ENCODE data around the gene RNPS1. TPM values are rescaled to one million over a fixed set of nuclear protein-coding genes. Genes with fewer than 3 reads are reported as not detected.

RNPS1 gene
- total RNA-seq, 1 donor from 2014 or later, result 369 TPM

- no peak overlapping the region for H3K27ac Mint-ChIP-seq
Observed at GRCh38 chr16:2288726-2289125, 20.8 kb upstream of the RNPS1 start.

DNA sequence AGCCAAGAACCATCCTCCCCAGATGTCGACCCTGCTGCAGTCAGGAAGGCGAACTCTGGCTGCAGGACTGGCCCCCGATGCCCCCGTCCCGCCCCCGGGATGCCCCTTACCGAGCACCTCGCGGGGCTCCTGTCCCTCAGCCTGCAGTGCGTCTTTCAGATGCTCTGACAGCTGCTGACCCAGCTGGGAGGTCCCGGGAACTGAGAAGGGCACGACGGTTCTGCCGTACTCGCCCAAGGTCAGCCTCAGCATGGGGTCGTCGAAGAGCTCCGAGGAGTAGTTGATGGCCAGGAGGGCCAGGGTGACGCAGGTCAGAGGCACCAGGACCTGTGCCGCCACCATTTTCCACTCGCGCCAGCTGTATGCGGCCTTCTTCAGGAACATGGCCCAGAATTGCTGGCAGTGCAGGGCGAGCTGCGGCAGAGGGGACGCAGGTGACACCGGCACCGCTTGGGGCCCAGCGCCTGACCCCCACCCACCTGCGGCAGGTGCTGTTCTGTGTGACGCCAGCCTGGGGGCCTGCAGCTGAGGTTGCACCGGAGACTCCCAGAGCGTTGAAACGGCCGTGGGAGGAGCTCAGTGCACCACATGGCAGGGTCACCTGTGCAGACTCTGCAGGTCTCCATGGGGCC is 20.1 kb upstream of the RNPS1 start:
- Mint-ChIP-seq H3K27me3 (ENCODE audit: low read depth) (no peaks in the 10 kb centered on the region), H3K4me1 (ENCODE audit: low read depth) (no peaks in the 10 kb centered on the region), H3K27ac (no peak overlapping the region), H3K9me3 (no peaks in the 10 kb centered on the region), H3K4me3 (ENCODE audit: low read depth) (no peak overlapping the region), H3K36me3 (ENCODE audit: low read depth) (no peaks in the 10 kb centered on the region)
- no peak for DNase-seq (ENCODE audit: low spot score)
- intact Hi-C loops (cut with micrococcal nuclease), result no loop called here

More at GRCh38 chr16:2288726-2289125, 20.8 kb upstream of the RNPS1 start:
- no peaks in the 10 kb centered on the region for H3K9me3 Mint-ChIP-seq
- H3K36me3 Mint-ChIP-seq (ENCODE audit: low read depth), result no peaks in the 10 kb centered on the region
- no peak for DNase-seq (ENCODE audit: low spot score)
- H3K4me3 Mint-ChIP-seq (ENCODE audit: low read depth), result no peak overlapping the region
- intact Hi-C loops (cut with micrococcal nuclease), result no loop called here
- no peaks in the 10 kb centered on the region for H3K27me3 Mint-ChIP-seq (ENCODE audit: low read depth)
- H3K4me1 Mint-ChIP-seq (ENCODE audit: low read depth), result no peaks in the 10 kb centered on the region

- no peak overlapping the region for H3K4me3 Mint-ChIP-seq (ENCODE audit: low read depth)
- H3K27ac Mint-ChIP-seq, result no peak overlapping the region
- H3K27me3 Mint-ChIP-seq (ENCODE audit: low read depth), result no peaks in the 10 kb centered on the region
Observed at GRCh38 chr16:2286550-2286949, 18.6 kb upstream of the RNPS1 start.

GRCh38 chr16:2285731-2286191 is 17.8 kb upstream of the RNPS1 start:
- no peaks in the 10 kb centered on the region for H3K27me3 Mint-ChIP-seq (ENCODE audit: low read depth)
- no peaks in the 10 kb centered on the region for H3K4me1 Mint-ChIP-seq (ENCODE audit: low read depth)
- H3K9me3 Mint-ChIP-seq, result no peaks in the 10 kb centered on the region
- H3K27ac Mint-ChIP-seq, result no peak overlapping the region
- no peak for DNase-seq (ENCODE audit: low spot score)
- intact Hi-C loops (cut with micrococcal nuclease), result no loop called here
- no peak overlapping the region for H3K4me3 Mint-ChIP-seq (ENCODE audit: low read depth)
- no peaks in the 10 kb centered on the region for H3K36me3 Mint-ChIP-seq (ENCODE audit: low read depth)

More at GRCh38 chr16:2286550-2286949, 18.6 kb upstream of the RNPS1 start:
- H3K9me3 Mint-ChIP-seq, result no peaks in the 10 kb centered on the region
- H3K36me3 Mint-ChIP-seq (ENCODE audit: low read depth), result no peaks in the 10 kb centered on the region
- intact Hi-C loops (cut with micrococcal nuclease), result no loop called here
- no peak for DNase-seq (ENCODE audit: low spot score)
- H3K4me1 Mint-ChIP-seq (ENCODE audit: low read depth), result no peaks in the 10 kb centered on the region

GRCh38 chr16:2284797-2285576 is 17.1 kb upstream of the RNPS1 start:
- Mint-ChIP-seq H3K4me3 (ENCODE audit: low read depth) (no peak overlapping the region), H3K27ac (no peak overlapping the region), H3K36me3 (ENCODE audit: low read depth) (no peaks in the 10 kb centered on the region), H3K27me3 (ENCODE audit: low read depth) (no peaks in the 10 kb centered on the region), H3K9me3 (no peaks in the 10 kb centered on the region), H3K4me1 (ENCODE audit: low read depth) (no peaks in the 10 kb centered on the region)
- no peak for DNase-seq (ENCODE audit: low spot score)
- intact Hi-C loops (cut with micrococcal nuclease), result no loop called here

- no peaks in the 10 kb centered on the region for H3K9me3 Mint-ChIP-seq
- intact Hi-C loops (cut with micrococcal nuclease), result no loop called here
- no peak for DNase-seq (ENCODE audit: low spot score)
- no peaks in the 10 kb centered on the region for H3K27me3 Mint-ChIP-seq (ENCODE audit: low read depth)
- H3K4me3 Mint-ChIP-seq (ENCODE audit: low read depth), result no peak overlapping the region
- H3K36me3 Mint-ChIP-seq (ENCODE audit: low read depth), result no peaks in the 10 kb centered on the region
- H3K27ac Mint-ChIP-seq, result no peak overlapping the region
- H3K4me1 Mint-ChIP-seq (ENCODE audit: low read depth), result no peaks in the 10 kb centered on the region
Observed at GRCh38 chr16:2284001-2284770, 16.3 kb upstream of the RNPS1 start.

- Mint-ChIP-seq H3K27ac (no peak overlapping the region), H3K27me3 (ENCODE audit: low read depth) (no peaks in the 10 kb centered on the region), H3K4me1 (ENCODE audit: low read depth) (no peaks in the 10 kb centered on the region), H3K36me3 (ENCODE audit: low read depth) (no peaks in the 10 kb centered on the region), H3K4me3 (ENCODE audit: low read depth) (no peak overlapping the region), H3K9me3 (no peaks in the 10 kb centered on the region)
- DNase-seq (ENCODE audit: low spot score), result no peak
- intact Hi-C loops (cut with micrococcal nuclease), result no loop called here
Observed at GRCh38 chr16:2282866-2283555, 15.1 kb upstream of the RNPS1 start.

DNA sequence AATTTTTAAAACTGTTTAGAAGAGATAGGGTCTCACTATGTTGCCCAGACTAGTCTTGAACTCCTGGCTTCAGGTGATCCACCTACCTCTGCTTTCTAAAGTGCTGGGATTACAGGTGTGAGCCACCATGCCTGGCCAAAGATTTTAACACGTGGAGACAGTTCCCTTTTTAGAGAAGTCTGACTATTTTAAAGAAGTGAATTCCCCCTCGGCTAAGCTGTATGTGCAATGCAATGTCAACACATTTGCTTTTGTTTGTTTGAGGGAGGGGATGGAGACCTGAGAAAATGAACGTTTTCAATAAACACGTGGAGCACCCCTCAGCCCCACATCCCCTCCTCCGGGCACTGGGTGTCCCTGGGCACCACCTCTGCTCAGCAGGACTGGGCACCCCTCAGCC is 14.3 kb upstream of the RNPS1 start:
- Mint-ChIP-seq H3K27ac (no peak overlapping the region), H3K36me3 (ENCODE audit: low read depth) (no peaks in the 10 kb centered on the region), H3K27me3 (ENCODE audit: low read depth) (no peaks in the 10 kb centered on the region), H3K4me3 (ENCODE audit: low read depth) (no peak overlapping the region), H3K4me1 (ENCODE audit: low read depth) (no peaks in the 10 kb centered on the region), H3K9me3 (no peaks in the 10 kb centered on the region)
- intact Hi-C loops (cut with micrococcal nuclease), result no loop called here
- no peak for DNase-seq (ENCODE audit: low spot score)

DNA sequence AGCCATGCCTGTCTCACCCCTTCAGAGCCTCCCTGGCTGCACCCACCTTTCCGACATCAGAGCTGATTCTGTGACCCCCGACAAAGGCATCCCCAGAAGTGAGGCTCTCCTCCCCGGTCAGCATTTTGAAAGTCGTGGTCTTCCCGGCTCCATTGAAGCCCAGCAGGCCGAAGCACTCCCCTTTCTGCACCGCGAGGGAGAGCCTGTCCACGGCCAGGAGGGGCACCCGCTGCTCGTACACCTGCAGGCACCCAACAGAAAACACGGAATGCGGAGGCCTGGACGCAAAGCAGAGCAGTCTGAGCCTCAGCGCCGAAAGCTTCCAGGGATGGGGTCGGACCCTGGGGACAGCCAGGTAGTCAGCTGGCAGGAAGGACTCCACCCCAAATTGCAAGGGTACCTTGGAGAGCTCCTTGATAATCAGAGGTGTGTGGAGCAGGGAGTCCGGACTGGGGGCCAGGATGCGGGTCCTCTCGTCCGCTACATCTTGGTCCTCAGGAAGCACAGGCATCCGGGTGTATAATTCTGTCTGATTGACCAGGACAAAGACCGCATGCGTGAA is 13.1 kb upstream of the RNPS1 start:
- intact Hi-C loops (cut with micrococcal nuclease), result no loop called here
- Mint-ChIP-seq H3K4me3 (ENCODE audit: low read depth) (no peak overlapping the region), H3K36me3 (ENCODE audit: low read depth) (no peaks in the 10 kb centered on the region), H3K27me3 (ENCODE audit: low read depth) (no peaks in the 10 kb centered on the region), H3K9me3 (no peaks in the 10 kb centered on the region), H3K27ac (no peak overlapping the region), H3K4me1 (ENCODE audit: low read depth) (no peaks in the 10 kb centered on the region)
- DNase-seq (ENCODE audit: low spot score), result no peak

DNA sequence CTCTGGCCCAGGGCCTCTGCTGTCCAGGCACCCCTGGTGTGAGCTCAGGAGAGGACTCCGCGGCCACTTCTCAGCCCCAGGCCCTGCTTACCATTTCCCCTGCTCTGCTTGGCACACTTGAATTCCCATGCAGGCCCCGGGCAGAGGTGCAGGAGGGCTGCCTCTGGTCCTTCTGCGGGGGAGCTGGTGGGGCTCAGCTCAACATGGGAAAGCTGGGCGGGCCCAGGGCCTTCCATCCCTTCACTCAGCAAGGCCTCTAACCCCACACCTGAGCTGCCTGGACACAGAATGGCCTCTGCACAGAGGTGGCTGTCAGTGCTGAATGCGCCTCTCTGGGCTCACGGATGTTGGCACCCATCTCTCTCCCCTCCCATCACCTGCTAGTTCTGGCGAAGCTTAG is 12.5 kb upstream of the RNPS1 start:
- Mint-ChIP-seq H3K27me3 (ENCODE audit: low read depth) (no peaks in the 10 kb centered on the region), H3K9me3 (no peaks in the 10 kb centered on the region), H3K36me3 (ENCODE audit: low read depth) (no peaks in the 10 kb centered on the region), H3K4me1 (ENCODE audit: low read depth) (no peaks in the 10 kb centered on the region), H3K27ac (no peak overlapping the region), H3K4me3 (ENCODE audit: low read depth) (no peak overlapping the region)
- intact Hi-C loops (cut with micrococcal nuclease), result no loop called here
- no peak for DNase-seq (ENCODE audit: low spot score)

DNA sequence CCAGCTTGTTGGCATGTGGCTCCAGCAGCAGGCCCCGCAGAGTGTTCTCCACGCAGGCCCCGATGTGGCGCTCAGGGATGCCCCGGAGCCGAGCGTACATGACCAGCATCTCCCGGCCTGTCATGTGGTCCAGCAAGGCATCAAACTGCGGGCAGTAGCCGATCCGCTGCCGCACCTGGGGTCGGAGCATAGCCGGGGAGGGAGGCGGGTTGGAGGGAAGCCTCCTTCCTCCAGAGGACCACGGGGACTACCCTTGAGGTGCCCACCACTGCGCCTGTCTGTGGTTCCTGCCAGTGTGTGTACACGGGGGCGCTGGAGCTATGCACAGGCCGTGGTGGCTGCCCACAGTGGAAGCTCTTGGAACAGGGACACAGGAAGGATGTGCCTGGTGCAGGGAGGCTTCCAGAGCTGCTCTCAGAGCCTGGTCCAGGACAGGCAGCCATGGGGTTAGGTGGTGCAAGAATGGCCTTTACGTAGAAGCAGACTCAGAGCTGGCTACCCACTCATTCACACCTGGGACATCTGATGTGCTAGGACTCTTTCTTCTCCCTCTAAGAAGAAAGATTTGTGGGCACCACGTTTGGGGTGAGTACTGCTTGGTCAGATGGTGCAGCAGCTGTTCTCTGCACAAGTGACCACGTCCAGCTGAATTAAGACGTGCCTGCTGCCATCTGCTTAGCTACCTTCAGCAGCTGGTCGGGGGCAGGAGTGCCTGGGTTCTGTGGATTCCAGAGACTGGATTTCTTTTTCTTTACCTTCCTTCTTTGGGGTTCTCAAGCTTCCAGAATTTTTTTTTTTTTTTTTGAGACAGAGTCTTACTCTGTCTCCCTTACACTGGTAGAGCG is 11.3 kb upstream of the RNPS1 start:
- intact Hi-C loops (cut with micrococcal nuclease), result no loop called here
- Mint-ChIP-seq H3K4me3 (ENCODE audit: low read depth) (no peak overlapping the region), H3K36me3 (ENCODE audit: low read depth) (no peaks in the 10 kb centered on the region), H3K9me3 (no peaks in the 10 kb centered on the region), H3K27ac (no peak overlapping the region), H3K27me3 (ENCODE audit: low read depth) (no peaks in the 10 kb centered on the region), H3K4me1 (ENCODE audit: low read depth) (no peaks in the 10 kb centered on the region)
- no peak for DNase-seq (ENCODE audit: low spot score)

GRCh38 chr16:2278272-2278608 is 10.3 kb upstream of the RNPS1 start:
- Mint-ChIP-seq H3K4me1 (ENCODE audit: low read depth) (no peaks in the 10 kb centered on the region), H3K36me3 (ENCODE audit: low read depth) (no peaks in the 10 kb centered on the region), H3K4me3 (ENCODE audit: low read depth) (no peak overlapping the region), H3K27me3 (ENCODE audit: low read depth) (no peaks in the 10 kb centered on the region), H3K27ac (no peak overlapping the region), H3K9me3 (no peaks in the 10 kb centered on the region)
- no peak for DNase-seq (ENCODE audit: low spot score)
- intact Hi-C loops (cut with micrococcal nuclease), result no loop called here

All from activated T-helper 2 cell treated with anti-CD3 and anti-CD28 coated beads, Interferon-gamma antibody, Interleukin-2, Interleukin-4, amounts not matched to agents 10 μg/mL and 5 μg/mL and 100 μg/mL, durations not matched to agents 14 hours and 24 hours and 36 hours (primary cell).